T-helper 1 cell treated with Interleukin-12 subunit alpha and Interleukin-12 subunit beta and Interleukin-4 antibody, amounts not matched to agents 30 ng/mL and 1 ng/mL, for 36 hours (primary cell): ENCODE measurements around the gene ARSI. TPM values are rescaled to one million over a fixed set of nuclear protein-coding genes. Genes with fewer than 3 reads are reported as not detected.

Experiments
- intact Hi-C: fragments of 100-400 bp; cut with micrococcal nuclease; formaldehyde crosslinking; loops from one replicate; pipeline ENCODE4 v1.15.1; 2024
- total RNA-seq: library from RNA; stranded (reverse); gene quantifications from 2 replicates; pipeline ENCODE4 v1.2.3, GENCODE V29; 2022

The ARSI gene
- total RNA-seq = not detected in 2 replicates

- intact Hi-C loops = no loop called here
Measured at GRCh38 chr5:150302301-150303069, at the start of gene ARSI. Gene ARSI (minus strand): TSS chr5:150302905. CDS start chr5:150302373, 532 bp downstream.

DNA sequence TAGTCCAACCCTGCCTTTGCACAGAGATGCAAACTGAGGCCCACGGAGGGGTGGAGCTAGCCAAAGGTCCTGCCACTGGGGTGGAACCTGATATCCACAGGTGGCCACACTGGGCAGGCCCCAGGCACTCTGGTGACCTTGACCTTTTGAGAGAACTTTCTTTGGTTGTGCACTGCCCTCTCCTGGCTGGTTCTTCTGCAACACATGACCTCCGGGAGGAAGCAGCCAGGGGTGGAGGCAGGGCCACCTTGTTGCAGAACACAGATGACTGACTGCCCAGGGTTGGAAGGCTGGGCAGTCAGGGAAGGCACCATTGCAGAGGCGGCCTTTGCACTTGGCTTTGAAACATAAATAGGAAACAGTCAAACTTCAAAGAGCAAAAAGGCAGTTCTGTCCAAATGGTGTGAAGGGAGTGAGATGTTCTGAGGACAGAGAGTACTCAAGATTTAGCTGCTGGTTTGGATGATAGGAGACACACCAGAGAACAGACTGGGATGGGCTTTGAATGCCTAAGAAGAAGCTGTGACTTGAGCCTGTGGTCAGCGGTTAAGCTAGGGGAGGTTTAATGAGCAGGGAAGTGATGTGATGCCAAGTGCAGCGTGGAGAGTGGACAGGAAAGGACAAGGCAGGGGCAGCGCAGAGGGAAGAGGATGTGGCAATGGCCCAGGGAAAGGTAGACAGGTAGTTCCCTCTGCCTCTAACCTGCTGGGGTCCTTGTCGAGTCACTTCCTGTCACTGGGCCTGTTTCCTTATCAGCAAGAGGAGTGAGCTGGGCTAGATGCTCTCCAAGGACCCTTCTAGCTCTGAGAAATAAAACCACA, 48.0 kb upstream of the ARSI start:
- intact Hi-C loops = loop anchor here (1.0 to 10.0 kb wide), 3 partner anchors 189 to 734 kb away; partner anchors contain the start of gene TNIP1

DNA sequence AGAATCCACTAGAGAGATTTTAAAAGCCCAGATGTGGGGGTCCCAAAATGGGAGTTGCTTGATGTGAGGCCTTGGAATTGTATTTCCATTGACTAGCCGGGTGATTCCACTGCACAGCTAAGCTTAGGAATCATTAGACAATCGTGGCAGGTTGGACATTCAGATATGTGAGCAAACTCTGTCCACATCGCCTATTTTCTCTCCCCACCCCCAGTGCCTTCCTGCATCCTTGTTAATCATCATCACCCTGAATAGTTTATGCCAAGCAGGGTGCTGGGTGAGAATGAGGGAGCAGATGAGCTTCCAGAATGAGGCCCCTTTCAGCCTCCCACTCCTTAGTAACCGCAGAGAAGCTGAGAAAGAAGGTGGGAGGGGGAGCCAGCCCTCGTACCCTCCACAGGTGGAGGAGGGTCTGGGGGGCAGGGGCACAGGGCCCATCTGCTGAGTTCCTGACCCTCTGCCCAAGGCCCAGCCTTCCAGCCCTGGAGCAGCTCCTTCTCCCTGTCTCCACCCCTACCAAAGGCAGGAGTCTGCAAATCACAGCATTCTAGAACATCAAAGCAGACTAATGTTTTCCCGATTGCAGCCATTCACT, 47.1 kb upstream of the ARSI start:
- intact Hi-C loops = loop anchor here (1.0 to 10.0 kb wide), 3 partner anchors 188 to 735 kb away; partner anchors contain the start of gene TNIP1

- intact Hi-C loops = no loop called here
Measured at GRCh38 chr5:150347451-150347850, 44.7 kb upstream of the ARSI start.

DNA sequence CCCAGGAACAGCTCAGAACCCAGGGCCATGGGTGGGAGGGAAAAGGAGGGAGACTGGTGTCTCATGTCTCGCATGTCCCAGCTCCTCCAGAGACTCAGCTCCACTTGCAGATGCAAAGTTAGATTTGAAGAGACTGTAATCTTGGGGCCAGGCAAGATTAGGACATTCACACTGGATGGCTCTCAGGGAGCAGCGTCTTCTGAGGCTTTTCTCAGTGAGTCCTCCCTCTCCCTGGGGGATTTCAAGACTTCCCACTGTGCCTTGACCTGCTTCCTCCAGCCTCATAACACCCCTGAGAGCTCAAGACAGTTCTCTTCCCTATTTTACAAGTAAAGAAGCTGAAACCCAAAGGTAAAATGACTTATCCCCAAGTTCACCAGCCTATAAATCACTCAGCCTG, 44.3 kb upstream of the ARSI start:
- intact Hi-C loops = no loop called here

DNA sequence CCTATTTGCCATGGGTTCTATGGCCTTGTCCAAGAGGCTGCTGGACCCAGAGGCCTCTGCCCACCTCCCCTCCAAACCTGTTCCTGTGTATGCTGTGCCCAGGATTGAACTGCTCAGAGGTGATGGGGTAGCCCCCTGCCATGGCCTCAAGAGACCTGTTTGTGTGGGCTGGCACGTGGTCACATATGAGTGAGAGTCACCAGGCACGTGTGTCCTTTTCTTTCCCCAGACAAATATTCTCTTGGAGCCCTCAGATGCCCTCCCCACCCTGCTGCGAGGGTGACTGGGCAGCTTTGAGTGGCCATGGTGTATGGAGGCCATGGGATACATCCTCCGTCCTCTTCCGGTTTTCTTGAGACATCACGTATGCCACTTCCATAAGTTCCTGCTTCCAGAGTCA, 43.9 kb upstream of the ARSI start:
- intact Hi-C loops = no loop called here

GRCh38 chr5:150345716-150346115, 43.0 kb upstream of the ARSI start:
- intact Hi-C loops = no loop called here

DNA sequence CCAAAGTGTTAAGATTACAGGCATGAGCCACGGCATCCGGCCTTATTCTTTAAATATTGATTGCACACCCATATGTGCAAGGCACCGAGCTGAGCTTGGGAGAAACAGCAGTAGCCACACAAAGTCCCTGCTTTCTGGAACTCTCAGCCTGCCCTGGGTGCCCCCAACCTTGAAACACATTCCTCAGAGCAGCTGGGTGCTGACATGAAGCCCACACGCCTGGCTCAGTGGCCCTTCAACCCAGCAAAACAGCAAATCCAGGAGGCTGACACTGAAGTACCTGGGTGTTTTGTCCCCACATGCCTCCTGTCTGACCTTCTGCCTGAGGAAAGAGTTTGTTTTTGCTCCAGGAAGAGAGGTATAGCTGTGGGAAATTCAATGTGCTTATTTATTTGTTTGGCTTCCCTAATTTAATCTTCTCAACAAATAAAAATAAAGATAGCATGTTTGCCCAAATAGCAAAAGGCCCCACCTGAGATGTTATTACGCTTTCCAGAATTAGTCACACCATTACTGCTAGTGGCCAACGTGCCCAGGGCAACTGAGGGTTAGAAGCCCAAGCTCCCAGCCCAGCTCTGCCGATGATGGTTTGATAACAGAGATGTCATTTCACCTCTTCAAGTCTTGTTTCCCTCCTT, 41.4 kb upstream of the ARSI start:
- intact Hi-C loops = loop anchor here (5.0 kb wide), 1 partner anchor 72 kb away; no protein-coding TSS in a partner anchor

DNA sequence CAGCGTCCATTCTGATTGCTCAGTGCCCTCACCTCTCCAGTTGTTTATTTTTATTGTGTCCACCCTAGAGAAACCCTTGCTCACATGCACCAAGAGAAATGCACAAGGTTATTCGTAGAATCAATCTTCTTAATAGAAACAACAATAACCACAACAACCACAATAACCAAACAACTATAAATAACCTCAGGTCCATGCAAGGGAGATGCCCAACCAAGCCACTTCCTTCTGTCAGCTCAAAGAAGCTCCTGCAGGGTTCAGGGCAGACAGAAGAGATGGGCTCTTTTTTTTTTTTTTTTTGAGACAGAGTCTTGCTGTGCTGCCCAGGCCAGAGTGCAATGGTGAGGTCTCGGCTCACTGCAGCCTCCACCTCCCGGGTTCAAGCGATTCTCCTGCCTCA, 39.9 kb upstream of the ARSI start:
- intact Hi-C loops = loop anchor here (5.0 kb wide), 1 partner anchor 70 kb away; no protein-coding TSS in a partner anchor

DNA sequence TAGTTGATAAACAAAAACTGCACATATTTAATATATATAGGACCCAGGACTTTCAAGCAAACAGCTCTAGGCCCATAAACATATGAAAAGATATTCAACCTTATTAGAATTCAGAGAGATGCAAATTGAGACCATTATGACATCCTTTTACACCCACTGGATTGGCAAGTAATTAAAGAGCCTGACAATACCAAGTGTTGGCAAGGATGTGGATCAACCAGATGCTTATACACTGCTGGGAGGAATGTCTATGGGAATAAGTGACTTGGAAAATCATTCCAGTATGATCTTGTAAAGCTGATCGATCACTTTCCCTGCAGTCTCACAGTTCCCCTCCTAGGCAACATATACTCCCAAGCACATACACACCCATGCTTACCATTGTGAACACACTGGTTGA, 39.3 kb upstream of the ARSI start:
- intact Hi-C loops = loop anchor here (5.0 kb wide), 1 partner anchor 70 kb away; no protein-coding TSS in a partner anchor

DNA sequence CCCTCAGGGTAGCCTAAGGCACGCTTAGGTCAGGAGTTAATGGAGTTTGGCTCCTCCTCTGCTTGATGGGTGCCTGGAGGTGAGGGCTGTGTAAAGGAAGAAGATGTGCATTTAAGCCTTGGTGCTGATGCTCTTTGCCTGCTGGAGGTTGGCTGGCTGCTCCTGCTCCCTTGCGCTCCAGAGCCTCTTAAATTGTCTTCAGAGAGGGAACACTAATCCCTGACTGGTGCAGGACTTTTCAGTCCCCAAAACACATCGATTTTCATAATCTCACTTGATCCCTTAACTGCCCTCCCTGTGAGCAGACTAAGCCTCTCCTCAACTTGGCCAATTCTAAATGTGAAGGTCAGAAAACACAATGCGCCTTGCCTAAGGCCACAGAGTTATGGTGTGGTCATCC, 38.6 kb upstream of the ARSI start:
- intact Hi-C loops = loop anchor here (5.0 kb wide), 1 partner anchor 69 kb away; no protein-coding TSS in a partner anchor

- intact Hi-C loops = loop anchor here (5.0 kb wide), 1 partner anchor 68 kb away; no protein-coding TSS in a partner anchor
Measured at GRCh38 chr5:150340614-150341255, 38.0 kb upstream of the ARSI start.

DNA sequence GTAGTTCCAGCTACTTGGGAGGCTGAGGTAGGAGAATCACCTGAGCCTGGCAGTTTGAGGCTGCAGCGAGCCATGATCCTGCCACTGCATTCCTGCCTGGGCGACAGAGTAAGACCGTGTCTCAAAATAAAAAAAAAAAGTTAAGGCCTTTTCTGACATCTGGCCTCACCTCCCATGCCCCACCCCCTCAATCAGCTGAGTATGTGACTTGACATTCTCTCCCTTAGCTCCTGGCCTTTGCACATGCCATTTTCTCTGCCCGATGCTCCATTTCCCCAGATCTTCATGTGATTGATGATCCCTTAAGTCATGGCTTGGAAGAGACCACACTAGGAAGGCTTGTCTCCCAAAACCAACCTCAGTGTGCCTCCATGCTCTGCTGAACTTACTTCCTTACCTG, 37.1 kb upstream of the ARSI start:
- intact Hi-C loops = loop anchor here (5.0 kb wide), 1 partner anchor 68 kb away; no protein-coding TSS in a partner anchor

DNA sequence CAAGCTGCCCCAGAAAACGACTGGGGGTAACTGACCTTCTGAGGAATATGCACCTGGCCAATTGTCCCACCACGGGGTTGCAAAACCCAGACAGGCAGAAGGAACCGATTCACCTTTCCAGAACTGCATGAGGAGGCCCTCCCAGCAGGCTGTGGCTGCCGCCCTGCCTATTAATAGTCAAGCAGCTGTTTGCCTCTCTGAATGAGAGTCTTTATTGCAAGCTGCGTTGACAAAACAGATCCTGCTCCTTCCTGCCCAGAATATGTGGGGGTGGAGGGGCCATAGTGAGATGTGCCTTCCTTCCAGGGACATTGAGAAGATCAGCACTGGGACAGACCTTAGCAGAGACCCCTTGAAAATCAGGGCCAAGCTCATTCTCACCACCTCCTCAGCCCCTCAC, 36.5 kb upstream of the ARSI start:
- intact Hi-C loops = no loop called here

- intact Hi-C loops = no loop called here
Measured at GRCh38 chr5:150338546-150338945, 35.8 kb upstream of the ARSI start.

GRCh38 chr5:150335778-150336177, 33.1 kb upstream of the ARSI start:
- intact Hi-C loops = no loop called here

- intact Hi-C loops = no loop called here
Measured at GRCh38 chr5:150333400-150333799, 30.7 kb upstream of the ARSI start.

DNA sequence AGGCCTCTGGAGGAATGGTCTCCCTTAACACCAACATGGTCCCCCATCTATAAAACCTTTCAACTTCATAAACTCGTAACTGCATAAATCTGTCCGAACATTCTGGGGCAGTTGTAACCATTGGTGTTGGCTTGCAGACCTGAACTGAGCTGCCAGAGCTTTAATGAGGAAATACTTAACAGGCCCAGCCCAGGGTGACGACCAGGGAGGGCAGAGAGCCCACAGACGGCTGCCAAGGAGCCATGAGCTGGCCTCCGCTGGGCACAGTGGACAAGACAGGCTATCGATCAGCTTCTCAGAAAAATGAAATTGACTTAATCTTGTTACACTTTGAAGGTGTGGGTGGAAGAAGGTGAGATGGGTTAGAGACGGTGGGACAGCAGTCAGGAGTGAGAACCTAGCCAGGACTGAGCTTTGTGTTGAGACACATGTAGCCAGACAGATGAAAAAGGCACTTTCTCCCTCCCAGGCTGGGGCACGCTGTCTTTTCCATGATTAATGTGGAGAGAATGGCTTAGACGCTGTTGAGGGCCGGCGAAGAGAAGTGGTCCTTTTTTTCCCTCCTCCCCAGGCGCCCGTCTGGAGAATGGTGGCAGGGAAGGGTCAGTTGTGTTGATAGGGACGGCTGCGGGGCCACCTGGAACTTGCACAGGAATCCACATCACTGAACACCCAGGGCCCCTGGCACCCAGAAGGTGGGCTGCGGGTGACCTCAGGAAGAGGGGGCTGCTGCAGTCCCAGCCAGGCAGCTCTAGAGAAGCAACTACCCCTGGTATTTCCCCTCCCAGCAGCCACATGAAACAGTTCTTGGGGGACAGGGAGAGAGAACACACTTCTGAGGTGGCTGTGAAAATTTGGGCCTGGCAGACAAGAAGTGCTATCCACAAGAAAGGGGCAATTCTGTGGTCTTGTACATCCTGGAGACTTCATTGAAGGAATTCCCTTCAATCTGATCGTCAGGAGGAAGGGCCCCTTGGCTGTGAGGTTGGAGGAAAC, 27.5 kb upstream of the ARSI start:
- intact Hi-C loops = no loop called here

GRCh38 chr5:150329038-150329437, 26.3 kb upstream of the ARSI start:
- intact Hi-C loops = no loop called here
